Activated naive CD4-positive, alpha-beta T cell treated with anti-CD3 and anti-CD28 coated beads, Interleukin-2, amount 50 U/mL, for 24 hours (primary cell): ENCODE results near the gene MAGI1.

ENCODE experiments used
- H3K27ac Mint-ChIP-seq: one replicate; pipeline ENCODE4 v1.8.0; 2021; ENCODE audit warnings: mild to moderate bottlenecking, mixed read lengths
- H3K27me3 Mint-ChIP-seq: one replicate; pipeline ENCODE4 v1.8.0; 2021; ENCODE audit warnings: mixed read lengths
- H3K36me3 Mint-ChIP-seq: one replicate; pipeline ENCODE4 v1.8.0; 2021; ENCODE audit warnings: mixed read lengths
- H3K4me1 Mint-ChIP-seq: one replicate; pipeline ENCODE4 v1.8.0; 2021; ENCODE audit warnings: mixed read lengths
- H3K4me3 Mint-ChIP-seq: one replicate; pipeline ENCODE4 v1.8.0; 2021; ENCODE audit warnings: mild to moderate bottlenecking, mixed read lengths
- H3K9me3 Mint-ChIP-seq: one replicate; pipeline ENCODE4 v1.8.0; 2021; ENCODE audit warnings: mixed read lengths

MAGI1 gene

DNA sequence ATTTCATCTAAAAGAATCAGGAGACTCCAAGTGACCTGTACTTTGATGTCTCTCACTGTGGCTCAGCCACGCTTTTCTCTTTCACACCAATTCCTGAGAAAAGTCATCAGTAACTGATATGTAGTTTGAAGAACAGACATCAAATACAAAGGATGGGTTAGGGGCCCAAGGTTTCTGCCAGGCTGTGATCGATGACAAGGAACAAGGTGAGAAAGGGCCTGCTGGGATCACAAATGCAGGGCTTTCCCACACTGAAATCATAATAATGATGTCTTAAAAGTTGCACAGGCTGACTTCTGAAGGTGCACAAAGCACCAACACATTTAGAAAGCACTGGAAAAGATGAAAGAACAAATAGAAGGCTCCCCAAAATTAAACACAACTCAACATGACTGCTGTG, 396.9 kb downstream of the MAGI1 start:
- Mint-ChIP-seq H3K4me1 (no peaks in the 10 kb centered on the region), H3K4me3 (no peak overlapping the region)

DNA sequence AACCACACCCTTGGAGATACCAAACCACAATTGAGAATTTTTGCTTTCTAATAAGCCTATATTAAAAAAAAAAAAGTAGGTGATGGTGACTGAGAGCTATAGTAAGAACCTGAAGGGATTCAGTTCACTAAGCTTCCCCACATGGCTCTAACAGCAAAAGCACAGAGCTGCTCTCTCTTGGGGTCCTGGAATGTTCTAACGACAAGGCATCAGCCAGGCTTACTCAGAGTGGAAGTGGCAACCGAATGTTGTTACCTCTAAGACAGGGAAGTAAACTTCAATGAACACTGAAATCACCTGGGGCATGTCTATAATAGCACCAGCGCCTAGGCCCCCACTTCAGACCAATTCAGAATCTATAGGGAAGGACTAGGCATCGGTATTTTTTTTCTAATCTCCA, 397.7 kb downstream of the MAGI1 start:
- Mint-ChIP-seq H3K9me3 (peaks cover 5% of the 10 kb centered on the region), H3K36me3 (no peaks in the 10 kb centered on the region), H3K4me3 (no peak overlapping the region), H3K27ac (no peak overlapping the region), H3K4me1 (no peaks in the 10 kb centered on the region), H3K27me3 (peaks cover 3% of the 10 kb centered on the region)

More for the DNA sequence above, 396.9 kb downstream of the MAGI1 start:
- Mint-ChIP-seq H3K9me3 (peaks cover 5% of the 10 kb centered on the region), H3K36me3 (no peaks in the 10 kb centered on the region), H3K27me3 (peaks cover 3% of the 10 kb centered on the region), H3K27ac (no peak overlapping the region)

DNA sequence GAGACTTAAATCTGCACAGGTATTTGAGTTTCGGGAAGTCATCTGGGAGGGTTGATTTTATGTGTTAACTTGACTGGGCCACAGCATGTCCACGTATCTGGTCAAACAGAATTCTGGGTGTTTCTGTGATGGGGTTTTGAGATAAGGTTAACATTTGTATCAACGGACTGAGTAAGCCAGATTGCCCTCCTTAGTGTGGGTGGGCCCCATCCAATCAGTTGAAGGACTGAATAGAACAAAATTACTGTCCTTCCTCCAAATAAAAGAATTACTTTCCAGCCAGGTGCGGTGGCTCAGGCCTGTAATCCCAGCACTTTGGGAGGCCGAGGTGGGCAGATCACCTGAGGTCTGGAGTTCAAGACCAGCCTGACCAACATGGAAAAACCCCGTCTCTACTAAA, 399.3 kb downstream of the MAGI1 start:
- Mint-ChIP-seq H3K4me1 (no peaks in the 10 kb centered on the region), H3K36me3 (no peaks in the 10 kb centered on the region), H3K9me3 (peaks cover 5% of the 10 kb centered on the region), H3K27ac (no peak overlapping the region), H3K4me3 (no peak overlapping the region), H3K27me3 (peaks cover 3% of the 10 kb centered on the region)

DNA sequence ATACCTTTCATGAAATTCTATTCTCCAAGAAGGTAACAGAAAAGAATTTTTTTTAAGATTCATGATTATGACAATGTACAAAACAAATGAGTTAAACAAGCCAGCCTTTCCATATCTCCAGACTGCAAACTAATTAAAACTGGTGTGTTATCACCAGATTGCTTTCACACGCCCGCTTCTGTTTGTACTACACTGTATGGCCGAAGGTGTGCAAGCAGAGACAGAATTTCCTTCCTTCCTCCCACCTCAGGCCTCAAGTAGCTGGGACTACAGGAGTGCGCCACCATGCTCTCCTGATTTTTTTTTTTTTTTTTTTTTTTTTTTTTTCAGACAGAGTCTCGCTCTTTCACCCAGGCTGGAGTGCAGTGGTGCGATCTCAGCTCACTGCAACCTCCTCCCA, 400.4 kb downstream of the MAGI1 start:
- no peak overlapping the region for H3K4me3 Mint-ChIP-seq
- no peak overlapping the region for H3K27ac Mint-ChIP-seq
- no peaks in the 10 kb centered on the region for H3K36me3 Mint-ChIP-seq
- no peaks in the 10 kb centered on the region for H3K4me1 Mint-ChIP-seq
- no peaks in the 10 kb centered on the region for H3K27me3 Mint-ChIP-seq
- H3K9me3 Mint-ChIP-seq, result no peaks in the 10 kb centered on the region

DNA sequence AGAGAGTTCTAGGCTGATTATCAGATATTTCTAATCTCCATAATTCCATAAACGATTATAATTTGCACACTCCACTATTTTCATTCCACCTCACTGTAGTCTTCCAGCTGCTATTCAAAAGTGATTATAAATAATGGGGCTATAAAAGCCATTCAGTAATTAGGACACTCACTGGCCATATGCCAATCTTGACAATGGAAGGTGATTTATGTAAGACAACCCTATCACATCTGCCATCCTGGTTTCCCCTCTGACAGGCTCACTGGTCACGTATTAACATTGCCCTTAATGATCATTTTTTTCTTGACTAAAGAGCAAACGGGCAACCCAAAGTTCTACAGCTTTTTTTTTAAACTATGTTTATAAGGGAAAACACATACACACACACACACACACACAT, 402.4 kb downstream of the MAGI1 start:
- Mint-ChIP-seq H3K9me3 (no peaks in the 10 kb centered on the region), H3K27ac (no peak overlapping the region), H3K4me1 (no peaks in the 10 kb centered on the region), H3K4me3 (no peak overlapping the region), H3K36me3 (no peaks in the 10 kb centered on the region), H3K27me3 (no peaks in the 10 kb centered on the region)

DNA sequence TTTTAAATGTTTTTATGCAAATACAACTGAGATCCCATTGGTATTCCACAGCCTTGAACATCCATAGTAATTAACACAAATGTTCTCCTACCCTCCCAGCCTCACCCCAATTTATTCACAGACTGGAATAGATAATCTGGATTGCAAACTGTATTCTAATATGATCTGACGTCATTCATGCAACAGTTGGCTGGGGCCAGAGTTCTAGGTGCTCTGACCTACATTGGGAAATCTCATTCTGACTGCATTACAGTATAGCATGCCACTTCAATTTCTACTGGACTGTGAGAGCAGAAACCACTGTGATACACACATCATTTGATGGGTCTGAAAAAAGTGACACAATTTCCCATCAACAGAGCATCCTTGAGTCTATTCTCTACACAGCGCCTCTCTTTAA, 403.1 kb downstream of the MAGI1 start:
- H3K27me3 Mint-ChIP-seq, result no peaks in the 10 kb centered on the region
- no peaks in the 10 kb centered on the region for H3K9me3 Mint-ChIP-seq
- H3K4me3 Mint-ChIP-seq, result no peak overlapping the region
- H3K4me1 Mint-ChIP-seq, result no peaks in the 10 kb centered on the region
- H3K36me3 Mint-ChIP-seq, result no peaks in the 10 kb centered on the region
- no peak overlapping the region for H3K27ac Mint-ChIP-seq

DNA sequence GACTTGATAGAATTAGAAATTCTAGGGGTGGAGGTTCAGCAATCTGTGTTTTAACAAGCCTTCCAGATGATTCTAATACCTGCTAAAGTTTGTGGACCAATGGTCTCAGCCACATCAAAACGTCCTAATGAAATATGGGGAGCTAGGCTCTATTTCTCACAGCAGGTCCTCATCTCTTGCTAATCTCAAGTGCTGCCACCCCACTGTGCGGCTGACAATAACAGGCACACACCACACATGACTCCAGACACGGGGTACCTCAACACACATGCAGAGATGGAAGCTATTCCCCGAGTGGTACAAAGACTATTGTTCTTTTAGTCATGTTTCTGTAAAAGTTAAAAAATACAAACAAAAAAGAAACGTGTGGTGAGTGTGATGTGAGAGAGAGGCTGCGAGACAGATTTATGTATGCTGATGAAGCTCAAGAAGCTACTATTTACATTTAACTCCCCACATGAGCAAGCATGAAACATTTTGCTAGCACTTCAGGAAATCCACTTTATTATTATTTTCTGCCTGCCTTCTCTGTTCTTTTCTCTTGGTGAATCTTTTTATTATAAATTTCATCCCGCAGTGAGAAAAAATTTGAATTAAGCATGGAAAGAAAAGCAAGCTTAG, 405.6 kb downstream of the MAGI1 start:
- H3K4me1 Mint-ChIP-seq, result no peaks in the 10 kb centered on the region
- H3K27ac Mint-ChIP-seq, result no peak overlapping the region
- H3K27me3 Mint-ChIP-seq, result no peaks in the 10 kb centered on the region
- H3K9me3 Mint-ChIP-seq, result no peaks in the 10 kb centered on the region
- H3K36me3 Mint-ChIP-seq, result no peaks in the 10 kb centered on the region
- no peak overlapping the region for H3K4me3 Mint-ChIP-seq

DNA sequence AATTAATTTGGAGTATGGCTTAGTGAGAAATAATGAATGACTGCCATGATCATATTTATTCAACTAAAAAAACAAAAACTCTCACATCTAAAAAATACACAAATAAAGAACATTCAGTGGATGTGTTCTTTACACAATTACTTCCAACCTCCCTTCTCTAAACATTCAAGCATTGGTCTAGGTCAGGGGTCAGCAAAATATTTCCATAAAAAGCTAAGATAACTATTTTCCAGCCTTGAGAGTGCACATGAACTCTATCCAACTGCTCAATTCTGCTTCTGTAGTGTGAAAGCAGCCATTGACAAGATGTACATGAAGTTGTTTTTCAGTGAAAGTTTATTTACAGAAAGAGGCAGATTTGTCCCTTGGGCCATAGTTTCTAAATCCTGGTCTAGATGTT, 406.3 kb downstream of the MAGI1 start:
- no peaks in the 10 kb centered on the region for H3K27me3 Mint-ChIP-seq
- no peak overlapping the region for H3K27ac Mint-ChIP-seq
- H3K9me3 Mint-ChIP-seq, result no peaks in the 10 kb centered on the region
- H3K36me3 Mint-ChIP-seq, result no peaks in the 10 kb centered on the region
- no peak overlapping the region for H3K4me3 Mint-ChIP-seq
- no peaks in the 10 kb centered on the region for H3K4me1 Mint-ChIP-seq

DNA sequence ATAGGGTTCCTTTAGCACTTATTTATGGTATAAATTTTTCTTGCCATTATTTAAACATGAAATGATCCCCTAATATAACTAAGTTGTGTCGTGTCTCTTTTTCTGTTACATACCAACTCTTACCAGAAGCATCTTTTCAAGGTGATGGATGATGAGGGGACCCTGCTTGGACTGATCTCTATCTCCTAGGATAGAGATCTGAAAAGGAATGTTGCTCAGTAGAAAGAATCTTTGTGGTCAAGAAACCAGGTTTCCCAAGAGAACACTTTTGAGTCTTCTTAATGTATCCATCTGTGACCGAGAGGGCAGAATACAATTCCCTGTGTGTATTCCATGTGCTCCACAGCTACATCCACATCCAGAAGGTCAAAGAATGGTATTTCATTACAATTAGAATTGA, 409.7 kb downstream of the MAGI1 start:
- Mint-ChIP-seq H3K4me1 (no peaks in the 10 kb centered on the region), H3K4me3 (no peak overlapping the region), H3K27ac (no peak overlapping the region), H3K27me3 (no peaks in the 10 kb centered on the region), H3K9me3 (no peaks in the 10 kb centered on the region), H3K36me3 (no peaks in the 10 kb centered on the region)

DNA sequence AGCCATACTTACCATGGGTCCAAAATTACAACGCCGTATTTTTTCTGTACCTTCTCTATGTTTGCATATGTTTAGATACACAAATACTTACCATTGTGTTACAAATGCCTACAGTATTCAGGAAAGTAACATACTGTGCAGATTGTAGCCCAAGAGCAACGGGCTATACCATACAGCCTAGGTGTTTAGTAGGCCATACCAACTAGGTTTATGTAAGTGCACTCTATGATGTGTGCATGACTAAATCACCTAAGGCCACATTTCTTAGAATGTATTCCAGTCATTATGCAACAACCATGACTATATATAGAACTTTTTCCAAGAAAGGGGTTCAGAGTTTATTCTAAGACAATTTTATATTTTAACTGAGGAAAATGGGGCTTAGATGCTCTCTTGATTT, 411.7 kb downstream of the MAGI1 start:
- Mint-ChIP-seq H3K27me3 (no peaks in the 10 kb centered on the region), H3K4me1 (no peaks in the 10 kb centered on the region), H3K9me3 (no peaks in the 10 kb centered on the region), H3K27ac (no peak overlapping the region), H3K4me3 (no peak overlapping the region), H3K36me3 (no peaks in the 10 kb centered on the region)

DNA sequence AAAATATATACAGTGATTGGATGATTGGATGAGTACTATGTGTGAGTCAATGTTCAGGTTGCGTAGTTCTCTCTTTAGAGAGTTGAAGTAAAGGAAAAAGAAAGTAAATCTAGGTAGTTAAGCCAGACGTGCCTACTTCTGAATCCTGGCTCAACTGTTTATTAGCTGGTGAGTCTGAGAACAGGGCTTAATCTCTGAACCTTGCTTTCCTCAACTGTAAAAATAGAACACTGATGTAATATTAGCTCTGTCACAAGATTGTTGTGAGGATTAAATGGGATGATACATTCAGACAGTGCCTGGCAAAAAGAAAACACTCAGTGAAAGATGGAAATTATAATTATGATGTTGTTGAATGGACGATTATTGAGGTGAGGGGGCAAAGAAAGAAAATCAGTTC, 413.4 kb downstream of the MAGI1 start:
- Mint-ChIP-seq H3K4me1 (no peaks in the 10 kb centered on the region), H3K36me3 (no peaks in the 10 kb centered on the region), H3K27me3 (no peaks in the 10 kb centered on the region), H3K27ac (no peak overlapping the region), H3K4me3 (no peak overlapping the region), H3K9me3 (no peaks in the 10 kb centered on the region)

DNA sequence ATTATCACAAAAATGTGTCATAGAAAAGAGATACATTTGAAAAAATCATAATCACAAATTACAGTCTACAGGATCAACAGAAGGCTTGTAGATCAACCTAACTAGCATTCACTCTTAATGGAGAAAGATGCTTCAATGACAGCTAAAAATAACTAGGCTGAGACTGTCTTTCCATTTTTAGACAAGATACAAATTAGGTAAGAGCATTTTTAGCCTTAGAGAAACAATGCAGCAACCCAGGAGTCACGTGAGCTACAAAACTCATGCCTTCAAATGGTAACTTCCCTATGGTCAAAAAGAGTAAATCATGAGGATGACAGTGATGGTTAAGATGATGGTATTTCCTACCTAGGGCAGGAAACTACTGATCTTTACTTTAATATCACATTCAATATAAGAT, 415.4 kb downstream of the MAGI1 start:
- no peak overlapping the region for H3K27ac Mint-ChIP-seq
- H3K27me3 Mint-ChIP-seq, result no peaks in the 10 kb centered on the region
- H3K36me3 Mint-ChIP-seq, result no peaks in the 10 kb centered on the region
- peaks cover 6% of the 10 kb centered on the region for H3K9me3 Mint-ChIP-seq
- H3K4me1 Mint-ChIP-seq, result no peaks in the 10 kb centered on the region
- no peak overlapping the region for H3K4me3 Mint-ChIP-seq

DNA sequence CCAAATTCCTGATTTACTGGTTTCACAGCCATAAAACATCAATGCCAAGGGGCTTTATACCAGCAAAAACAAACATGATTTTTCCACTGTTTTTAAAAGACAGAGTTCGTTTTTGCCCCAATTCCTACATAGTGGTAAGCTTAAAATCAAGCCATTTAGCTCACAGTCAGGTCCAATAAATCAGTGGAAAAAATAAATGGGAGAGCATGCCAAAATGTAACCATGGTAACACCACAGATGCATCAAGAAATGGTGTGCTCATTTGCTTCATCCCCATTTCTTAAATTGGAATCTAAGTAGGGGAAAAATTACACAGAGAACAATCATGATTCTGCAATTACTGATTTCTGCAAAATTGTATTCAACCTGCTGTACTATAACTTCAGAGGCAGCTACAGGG, 418.8 kb downstream of the MAGI1 start:
- Mint-ChIP-seq H3K27me3 (no peaks in the 10 kb centered on the region), H3K9me3 (peaks cover 6% of the 10 kb centered on the region), H3K36me3 (no peaks in the 10 kb centered on the region), H3K4me3 (no peak overlapping the region), H3K4me1 (no peaks in the 10 kb centered on the region), H3K27ac (no peak overlapping the region)

DNA sequence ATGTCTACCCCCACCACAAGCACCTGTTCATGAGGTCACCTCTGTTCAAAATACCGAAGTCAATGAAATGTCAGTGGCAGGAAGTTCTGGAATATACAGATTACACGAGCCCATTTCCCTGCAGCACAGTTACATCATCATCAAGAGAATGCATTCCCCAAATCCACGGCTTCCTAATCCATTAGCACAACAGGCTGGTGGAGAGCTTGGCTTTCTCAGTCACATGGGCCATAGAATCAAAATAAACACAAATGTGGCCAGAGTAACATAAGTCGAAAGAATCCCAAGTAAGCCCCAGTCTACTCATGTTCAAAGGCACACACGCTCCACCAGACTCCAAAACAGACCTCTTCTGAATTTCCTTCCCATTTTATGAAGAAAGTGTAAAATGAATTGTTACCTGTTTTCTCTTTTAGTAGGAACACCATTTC, 419.3 kb downstream of the MAGI1 start:
- H3K4me3 Mint-ChIP-seq, result no peak overlapping the region
- no peak overlapping the region for H3K27ac Mint-ChIP-seq
- no peaks in the 10 kb centered on the region for H3K36me3 Mint-ChIP-seq
- H3K27me3 Mint-ChIP-seq, result no peaks in the 10 kb centered on the region
- H3K4me1 Mint-ChIP-seq, result no peaks in the 10 kb centered on the region
- peaks cover 6% of the 10 kb centered on the region for H3K9me3 Mint-ChIP-seq

DNA sequence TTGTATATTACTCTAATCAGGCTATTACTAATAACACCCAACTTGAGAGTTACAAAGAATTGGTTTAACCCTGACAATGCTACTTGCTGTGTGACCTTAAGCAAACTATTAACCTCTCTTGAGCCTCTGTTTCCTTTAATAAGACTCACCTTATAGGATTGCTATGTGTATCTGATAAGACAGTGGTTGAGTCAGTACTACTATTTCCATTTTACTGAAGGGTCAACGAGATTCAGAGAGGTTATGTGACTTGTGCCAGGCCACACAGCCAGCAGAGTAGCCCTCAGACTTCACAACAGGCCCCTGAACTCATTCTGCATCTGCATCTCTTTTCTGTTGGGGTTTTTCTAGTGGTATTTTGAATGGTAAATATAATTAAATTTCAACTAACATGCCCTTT, 420.1 kb downstream of the MAGI1 start:
- Mint-ChIP-seq H3K4me3 (no peak overlapping the region), H3K4me1 (no peaks in the 10 kb centered on the region), H3K36me3 (no peaks in the 10 kb centered on the region), H3K27ac (no peak overlapping the region), H3K27me3 (no peaks in the 10 kb centered on the region), H3K9me3 (peaks cover 6% of the 10 kb centered on the region)

DNA sequence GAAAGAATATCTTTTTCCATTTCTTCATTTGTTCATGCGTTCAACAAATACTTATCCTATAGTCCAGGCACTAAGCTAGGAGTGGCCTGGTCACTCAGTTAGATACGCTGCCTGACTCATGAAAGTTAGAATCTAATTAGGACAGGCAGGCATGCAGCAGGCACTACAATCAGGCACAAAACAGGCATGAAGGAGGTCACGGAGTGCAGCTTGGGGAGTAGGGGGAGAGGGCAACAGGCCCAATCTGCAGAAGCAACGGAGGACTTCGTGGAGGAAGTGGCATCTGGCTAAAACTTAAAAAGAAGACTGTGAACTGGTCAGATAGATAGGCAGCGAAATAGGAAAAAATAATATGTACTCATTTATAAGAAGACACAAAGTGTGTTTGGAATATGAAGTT, 420.9 kb downstream of the MAGI1 start:
- H3K4me3 Mint-ChIP-seq, result no peak overlapping the region
- no peaks in the 10 kb centered on the region for H3K36me3 Mint-ChIP-seq
- peaks cover 6% of the 10 kb centered on the region for H3K9me3 Mint-ChIP-seq
- H3K4me1 Mint-ChIP-seq, result no peaks in the 10 kb centered on the region
- H3K27me3 Mint-ChIP-seq, result no peaks in the 10 kb centered on the region
- no peak overlapping the region for H3K27ac Mint-ChIP-seq

DNA sequence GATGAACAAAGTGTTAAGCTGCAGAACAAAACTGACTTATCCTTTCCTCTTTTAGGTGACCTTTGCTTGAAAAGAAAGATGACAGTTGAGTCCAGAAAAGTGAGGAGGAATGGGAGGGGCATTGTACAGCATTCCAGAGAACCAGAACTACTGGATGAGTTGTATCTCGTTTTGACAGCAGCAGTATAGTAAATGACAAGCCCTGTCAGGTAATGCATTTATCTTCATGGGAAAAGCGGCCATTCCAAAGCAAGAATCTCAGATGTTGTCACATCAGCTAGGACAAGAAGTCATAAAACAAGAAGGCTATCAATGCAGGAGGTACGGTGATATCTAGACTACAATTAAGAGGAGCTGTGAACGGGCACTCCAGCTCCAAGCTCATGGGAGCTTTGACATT, 421.5 kb downstream of the MAGI1 start:
- Mint-ChIP-seq H3K27me3 (no peaks in the 10 kb centered on the region), H3K36me3 (no peaks in the 10 kb centered on the region), H3K4me1 (no peaks in the 10 kb centered on the region), H3K9me3 (peaks cover 6% of the 10 kb centered on the region), H3K4me3 (no peak overlapping the region), H3K27ac (no peak overlapping the region)
